Measurements from ENCODE around the gene TNIP3.
"Not testable (repeated sequence)": the region's sequence is repeated elsewhere in the genome, so short reads cannot be mapped to it uniquely, and the experiment has no call there.

The TNIP3 gene

DNA sequence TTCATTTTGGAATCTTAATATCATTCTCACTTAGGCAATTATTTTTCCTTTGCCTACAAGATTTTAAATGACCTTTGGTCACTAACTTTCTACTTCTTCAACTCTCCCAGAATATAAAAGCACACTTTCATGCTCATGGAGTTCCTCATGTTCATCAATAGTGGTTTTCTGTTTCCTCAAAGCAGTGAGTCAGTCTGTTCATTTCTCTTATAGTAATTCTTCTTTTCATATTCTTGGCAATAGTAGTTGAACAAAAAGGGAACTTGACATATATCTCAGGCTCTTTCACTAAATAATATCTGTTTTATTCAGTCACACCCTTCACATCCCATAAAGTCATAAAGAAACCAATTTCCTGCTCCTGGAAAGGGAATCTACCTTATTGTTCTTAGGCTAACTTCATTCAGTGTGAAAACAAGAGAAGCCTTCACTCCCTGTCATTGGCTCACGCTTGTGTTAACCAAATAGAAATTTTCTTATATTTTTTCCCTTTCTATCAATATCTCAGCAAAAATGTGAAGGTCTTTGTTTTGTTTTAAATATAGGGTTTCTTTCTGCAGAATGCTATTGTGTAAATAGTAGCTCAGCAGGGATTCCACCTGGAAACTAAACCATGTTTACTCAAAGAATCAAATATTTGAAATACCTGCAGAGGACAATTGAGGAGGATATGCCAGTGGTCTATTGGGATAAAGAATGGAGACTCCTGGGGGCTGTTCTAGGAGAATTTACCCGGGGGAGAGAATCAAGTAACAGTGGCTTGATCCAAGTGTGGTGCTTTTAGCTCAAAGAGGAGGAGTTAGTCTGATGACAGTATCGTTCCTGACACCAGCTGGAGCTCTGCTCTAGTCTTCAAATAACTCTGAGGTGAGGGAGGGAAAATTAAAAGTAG lies 13.4 kb upstream of the TNIP3 start:
- DNase-seq (ENCODE audit: low read depth) = no peak

DNA sequence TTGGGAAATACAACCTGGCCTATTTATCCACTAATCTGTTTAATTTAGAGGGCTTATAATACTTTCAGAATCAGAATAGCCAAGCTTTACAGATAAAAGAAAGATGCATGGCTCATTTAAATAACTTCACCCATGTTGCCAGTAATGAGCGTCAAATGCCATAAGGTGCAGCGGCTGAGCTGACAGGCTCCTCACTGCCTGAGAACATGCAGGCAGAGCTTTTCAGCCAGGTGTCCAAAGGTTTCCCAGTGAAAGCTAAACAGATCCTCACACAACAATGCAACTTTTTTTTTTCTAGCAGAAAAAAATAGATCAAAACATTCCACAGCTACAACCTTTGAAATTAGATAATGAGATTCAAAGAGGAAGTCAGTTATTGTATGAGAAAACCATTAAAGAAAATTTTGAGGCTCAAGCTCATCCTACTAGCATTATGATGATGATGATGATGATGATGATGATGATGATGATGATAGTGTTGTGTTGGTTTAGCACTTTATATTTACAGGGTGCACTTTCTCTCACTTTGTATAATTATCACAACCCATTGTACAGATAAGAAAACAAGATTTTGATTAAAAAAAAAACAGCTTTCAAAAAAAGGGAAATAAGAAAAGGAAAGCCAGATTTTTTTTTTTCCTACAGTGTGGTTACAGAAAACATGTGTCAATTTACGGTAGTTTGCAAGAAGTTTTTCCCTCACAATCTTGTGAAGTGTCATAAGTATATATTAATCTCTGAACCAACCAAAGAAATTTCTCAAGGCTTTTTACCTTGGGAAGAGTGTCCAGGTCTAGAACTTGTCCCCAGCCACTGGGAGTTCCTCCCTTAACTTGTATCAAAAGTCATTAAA lies 12.2 kb upstream of the TNIP3 start:
- DNase-seq (ENCODE audit: low read depth) = no peak

DNA sequence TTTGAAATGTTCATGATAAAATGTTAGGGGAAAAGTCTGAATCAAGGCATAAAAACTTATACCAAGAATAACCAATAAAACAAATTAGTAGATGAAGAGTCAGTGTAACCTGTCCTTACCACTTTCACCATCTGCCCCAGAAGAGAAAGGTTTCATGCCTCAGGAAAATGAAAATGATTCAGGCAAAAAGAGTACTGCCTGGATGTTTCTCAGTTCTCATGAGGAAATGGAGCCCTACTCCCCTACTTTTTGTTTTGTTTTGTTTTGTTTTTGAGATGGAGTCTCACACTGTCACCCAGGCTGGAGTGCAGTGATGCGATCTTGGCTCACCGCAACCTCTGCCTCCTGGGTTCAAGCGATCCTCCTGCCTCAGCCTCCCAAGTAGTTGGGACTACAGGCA lies 7.4 kb upstream of the TNIP3 start:
- not testable (repeated sequence) for DNase-seq (ENCODE audit: low read depth)

DNA sequence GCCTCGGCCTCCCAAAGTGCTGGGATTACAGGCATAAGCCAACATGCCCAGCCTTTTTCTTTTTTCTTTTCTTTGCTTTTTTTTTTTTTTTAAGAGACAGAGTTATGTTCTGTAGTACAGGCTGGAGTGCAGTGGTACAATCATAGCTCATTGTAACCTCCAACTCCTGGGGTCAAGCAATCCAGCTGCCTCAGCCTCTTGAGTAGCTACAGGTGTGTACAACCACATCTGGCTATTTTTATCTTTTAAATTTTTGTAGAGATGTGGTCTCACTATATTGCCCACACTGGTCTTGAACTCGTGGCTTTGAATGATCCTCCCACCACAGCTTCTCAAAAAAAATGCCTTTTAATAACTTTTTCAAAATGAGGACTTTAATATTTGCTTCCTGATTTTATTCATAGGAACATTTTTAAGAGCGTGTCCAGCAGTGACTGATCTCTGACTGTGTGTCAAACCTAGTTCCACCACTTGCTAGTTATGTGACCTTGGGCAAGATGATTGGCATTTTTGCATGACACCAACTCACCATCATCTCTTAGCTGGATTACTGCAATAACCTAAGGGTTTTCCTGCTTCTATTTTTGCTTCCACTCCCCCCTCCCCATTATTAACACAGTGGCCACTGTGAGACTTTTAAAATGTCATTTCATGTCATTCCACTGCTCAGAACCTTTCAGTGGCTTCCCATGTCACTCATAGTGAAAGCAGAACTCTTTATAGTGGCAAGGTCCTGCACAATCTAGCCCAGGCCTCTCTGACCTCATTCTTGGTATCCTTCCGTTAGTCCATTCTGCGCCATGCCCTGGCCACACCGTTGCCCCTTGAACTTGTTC lies 4.5 kb upstream of the TNIP3 start:
- DNase-seq (ENCODE audit: low read depth) = no peak

- no peak for DNase-seq (ENCODE audit: low read depth)
These were observed 2.9 kb upstream of the TNIP3 start for GRCh38 chr4:121166976-121167375.

DNA sequence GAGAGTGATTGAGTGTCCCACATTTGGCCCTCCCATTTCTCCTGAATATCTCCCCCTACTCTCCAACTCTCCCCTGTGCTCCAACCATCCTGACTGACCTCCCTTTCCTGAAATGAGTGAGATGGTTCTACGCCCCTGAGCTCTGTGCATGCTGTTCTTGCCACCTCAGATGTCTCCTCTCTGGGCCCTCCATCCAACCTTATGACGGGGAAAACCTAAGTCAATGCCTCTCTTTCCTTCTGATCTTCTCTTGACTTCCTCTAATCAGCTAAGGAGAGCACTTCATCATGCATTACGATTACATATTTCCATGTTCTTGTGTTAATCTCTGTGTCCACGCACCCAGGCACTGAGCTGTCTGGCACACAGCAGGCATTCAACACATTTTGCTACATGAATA lies 1.1 kb upstream of the TNIP3 start:
- no peak for DNase-seq (ENCODE audit: low read depth)

GRCh38 chr4:121156822-121157769 lies 7.0 kb downstream of the TNIP3 start:
- DNase-seq (ENCODE audit: low read depth) = no peak

- no peak for DNase-seq (ENCODE audit: low read depth)
These were observed 8.2 kb downstream of the TNIP3 start for GRCh38 chr4:121155893-121156292.

DNA sequence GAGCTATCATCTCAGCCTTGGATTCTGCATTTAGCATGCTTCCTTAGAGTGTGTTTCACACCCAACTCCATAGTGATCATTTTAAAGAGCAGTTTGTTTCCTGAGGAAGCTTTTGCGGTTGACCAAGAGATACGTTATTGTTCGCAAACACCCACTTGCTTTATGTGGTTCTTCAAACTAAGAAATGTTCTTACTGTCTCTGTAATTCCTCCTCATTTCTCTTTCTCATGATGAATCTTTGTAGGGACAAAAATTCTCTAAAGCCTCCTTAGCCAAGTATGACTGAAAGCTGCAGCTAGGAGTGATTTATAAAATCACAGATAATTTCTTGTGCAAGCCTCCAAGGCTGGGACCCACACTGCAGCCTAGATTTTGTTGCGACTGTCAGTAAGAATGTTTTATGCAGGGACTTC lies 10.0 kb downstream of the TNIP3 start:
- no peak for DNase-seq (ENCODE audit: low read depth)

- DNase-seq (ENCODE audit: low read depth) = no peak
These were observed 12.2 kb downstream of the TNIP3 start for GRCh38 chr4:121151942-121152341.

- no peak for DNase-seq (ENCODE audit: low read depth)
These were observed 13.6 kb downstream of the TNIP3 start for GRCh38 chr4:121150486-121150885.

DNA sequence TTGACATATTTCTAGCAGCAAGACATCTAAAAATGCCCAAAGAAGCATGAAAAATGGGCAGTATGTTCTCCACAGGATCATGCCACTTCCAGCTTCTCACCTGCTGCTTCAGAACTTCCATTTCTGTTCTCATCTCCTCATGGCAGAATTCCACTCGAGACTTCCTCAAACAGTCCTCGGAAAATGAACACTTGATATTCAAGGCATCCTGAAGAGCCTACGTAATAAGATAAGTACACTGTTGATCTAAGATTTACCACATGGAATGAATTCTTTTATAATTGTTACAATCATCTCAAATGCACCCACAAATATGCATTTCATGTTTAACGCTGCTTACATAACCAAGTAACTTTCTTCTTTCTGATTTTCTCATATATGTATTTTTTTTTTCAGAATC lies 14.1 kb downstream of the TNIP3 start:
- DNase-seq (ENCODE audit: low read depth) = no peak

DNA sequence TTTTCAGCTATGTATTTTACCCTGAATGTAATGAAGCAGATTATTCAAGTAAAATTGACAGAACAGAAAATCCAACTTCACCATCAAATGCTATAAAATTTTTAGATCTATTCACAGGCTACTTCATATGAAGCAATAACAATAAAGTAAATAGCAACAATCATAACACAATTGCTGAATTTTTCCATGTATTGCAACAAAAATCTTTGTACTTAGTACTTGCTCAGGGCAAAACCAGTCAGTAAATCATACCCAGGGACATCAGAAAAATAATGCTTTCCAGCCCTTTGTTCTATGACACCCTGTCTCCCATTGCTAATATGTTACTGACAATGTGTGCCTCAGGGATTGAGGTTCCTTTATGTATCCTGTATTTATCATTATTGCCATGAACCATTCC lies 15.5 kb downstream of the TNIP3 start:
- DNase-seq (ENCODE audit: low read depth) = no peak

- no peak for DNase-seq (ENCODE audit: low read depth)
These were observed 16.1 kb downstream of the TNIP3 start for GRCh38 chr4:121148000-121148399.

DNA sequence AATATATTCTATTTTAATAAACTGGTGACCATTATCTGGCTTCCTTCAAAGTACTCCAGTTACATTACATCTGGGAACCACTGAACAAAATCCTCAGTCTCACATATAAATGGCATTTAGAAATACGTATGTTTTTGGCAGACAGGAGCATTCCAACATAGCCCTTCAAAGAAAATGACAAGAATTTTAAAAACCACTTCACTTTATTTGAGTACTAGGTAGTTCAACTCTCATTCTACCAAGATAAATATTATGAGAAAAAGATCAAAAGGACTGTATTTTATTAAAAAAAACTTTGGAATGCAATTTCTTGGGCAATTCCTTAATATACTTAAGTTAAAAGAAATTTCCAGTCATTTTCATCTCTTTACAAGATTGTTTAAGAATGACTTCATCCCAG lies 17.6 kb downstream of the TNIP3 start:
- no peak for DNase-seq (ENCODE audit: low read depth)

- DNase-seq (ENCODE audit: low read depth) = no peak
These were observed 18.7 kb downstream of the TNIP3 start for GRCh38 chr4:121145430-121145829.

- DNase-seq (ENCODE audit: low read depth) = no peak
These were observed 20.1 kb downstream of the TNIP3 start for GRCh38 chr4:121144021-121144420.

- DNase-seq (ENCODE audit: low read depth) = no peak
These were observed 21.0 kb downstream of the TNIP3 start for GRCh38 chr4:121143131-121143530.

GRCh38 chr4:121140716-121141460 lies 23.2 kb downstream of the TNIP3 start:
- DNase-seq (ENCODE audit: low read depth) = no peak

DNA sequence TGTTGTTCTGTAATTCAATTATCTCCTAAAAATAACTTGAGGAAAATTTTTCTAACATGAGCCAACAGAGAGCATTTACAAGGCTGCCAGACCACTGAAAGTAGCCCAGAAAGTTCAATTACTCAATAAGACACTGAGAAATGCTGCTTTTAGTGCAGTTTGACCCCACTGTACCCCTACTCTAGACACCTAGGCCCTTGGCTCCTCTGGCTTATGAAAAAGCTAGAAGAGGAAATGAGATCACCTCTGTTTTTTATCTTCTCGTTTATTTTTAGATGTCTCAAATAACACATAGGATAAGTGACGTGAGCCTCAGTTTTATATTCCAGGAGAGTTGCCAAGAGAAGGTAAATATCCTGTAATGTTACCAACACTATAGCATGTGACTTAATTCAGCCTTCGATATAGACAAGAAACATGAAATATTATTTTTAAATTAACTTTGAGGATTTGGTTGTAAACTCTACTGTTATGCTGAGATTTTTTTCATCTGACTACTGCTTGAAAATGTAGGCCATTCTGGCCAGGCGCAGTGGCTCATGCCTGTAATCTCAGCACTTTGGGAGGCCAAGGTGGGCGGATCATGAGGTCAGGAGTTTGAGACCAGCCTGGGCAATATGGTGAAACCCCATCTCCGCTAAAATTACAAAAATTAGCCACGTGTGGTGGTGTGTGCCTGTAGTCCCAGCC lies 24.4 kb downstream of the TNIP3 start:
- no peak for DNase-seq (ENCODE audit: low read depth)

All from T-helper 22 cell (primary cell).